ENCODE results near the gene MPHOSPH10. TPM values are rescaled to one million over a fixed set of nuclear protein-coding genes. Genes with fewer than 3 reads are reported as not detected.

MPHOSPH10 gene
- total and polyA plus RNA-seq, 2 of the 13 experiments (the other 11 are each of a cell fraction or from before 2014, with no cell fraction given) = 37.8 to 137 TPM

DNA sequence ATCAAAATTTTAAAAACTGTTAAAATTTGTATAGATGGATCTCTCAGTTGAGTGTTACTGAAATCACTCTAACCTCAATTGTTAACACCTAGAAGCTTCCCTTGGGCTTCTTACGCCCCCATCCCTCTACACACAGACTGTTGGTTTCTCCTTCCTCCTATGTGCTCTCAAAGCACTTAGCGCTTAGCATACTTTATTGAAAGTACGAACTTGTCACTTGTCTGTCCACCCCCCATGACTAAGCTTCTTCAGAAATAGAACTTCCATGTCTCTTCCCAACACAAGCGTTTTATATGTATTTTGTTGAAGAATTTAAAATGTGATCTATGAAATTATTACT lies 441 bp downstream of the MPHOSPH10 start (continued):
- TF ChIP-seq, protein P1, sequence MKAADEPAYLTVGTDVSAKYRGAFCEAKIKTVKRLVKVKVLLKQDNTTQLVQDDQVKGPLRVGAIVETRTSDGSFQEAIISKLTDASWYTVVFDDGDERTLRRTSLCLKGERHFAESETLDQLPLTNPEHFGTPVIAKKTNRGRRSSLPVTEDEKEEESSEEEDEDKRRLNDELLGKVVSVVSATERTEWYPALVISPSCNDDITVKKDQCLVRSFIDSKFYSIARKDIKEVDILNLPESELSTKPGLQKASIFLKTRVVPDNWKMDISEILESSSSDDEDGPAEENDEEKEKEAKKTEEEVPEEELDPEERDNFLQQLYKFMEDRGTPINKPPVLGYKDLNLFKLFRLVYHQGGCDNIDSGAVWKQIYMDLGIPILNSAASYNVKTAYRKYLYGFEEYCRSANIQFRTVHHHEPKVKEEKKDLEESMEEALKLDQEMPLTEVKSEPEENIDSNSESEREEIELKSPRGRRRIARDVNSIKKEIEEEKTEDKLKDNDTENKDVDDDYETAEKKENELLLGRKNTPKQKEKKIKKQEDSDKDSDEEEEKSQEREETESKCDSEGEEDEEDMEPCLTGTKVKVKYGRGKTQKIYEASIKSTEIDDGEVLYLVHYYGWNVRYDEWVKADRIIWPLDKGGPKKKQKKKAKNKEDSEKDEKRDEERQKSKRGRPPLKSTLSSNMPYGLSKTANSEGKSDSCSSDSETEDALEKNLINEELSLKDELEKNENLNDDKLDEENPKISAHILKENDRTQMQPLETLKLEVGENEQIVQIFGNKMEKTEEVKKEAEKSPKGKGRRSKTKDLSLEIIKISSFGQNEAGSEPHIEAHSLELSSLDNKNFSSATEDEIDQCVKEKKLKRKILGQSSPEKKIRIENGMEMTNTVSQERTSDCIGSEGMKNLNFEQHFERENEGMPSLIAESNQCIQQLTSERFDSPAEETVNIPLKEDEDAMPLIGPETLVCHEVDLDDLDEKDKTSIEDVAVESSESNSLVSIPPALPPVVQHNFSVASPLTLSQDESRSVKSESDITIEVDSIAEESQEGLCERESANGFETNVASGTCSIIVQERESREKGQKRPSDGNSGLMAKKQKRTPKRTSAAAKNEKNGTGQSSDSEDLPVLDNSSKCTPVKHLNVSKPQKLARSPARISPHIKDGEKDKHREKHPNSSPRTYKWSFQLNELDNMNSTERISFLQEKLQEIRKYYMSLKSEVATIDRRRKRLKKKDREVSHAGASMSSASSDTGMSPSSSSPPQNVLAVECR (CRISPR knock-in tag; IDR thresholded peaks at IDR 0.05; ENCODE audit: borderline replicate concordance) = no peak
- TF ChIP-seq ZBTB3 (CRISPR knock-in tag; IDR thresholded peaks at IDR 0.05; ENCODE audit: borderline replicate concordance, low read depth) (0 out of 2 replicates have a peak, but pooled peaks have one; percentile 25), KLF11 (CRISPR knock-in tag; IDR thresholded peaks at IDR 0.05) (no peak), ZNF547 (CRISPR knock-in tag; IDR thresholded peaks at IDR 0.05) (no peak), ZNF343 (CRISPR knock-in tag; IDR thresholded peaks at IDR 0.05) (no peak; the same call in 1 of the 2 replicates), ZNF598 (CRISPR knock-in tag; IDR thresholded peaks at IDR 0.05; ENCODE audit: borderline replicate concordance) (no peak), KMT2B (CRISPR knock-in tag; IDR thresholded peaks at IDR 0.05) (no peak), MTF2 (CRISPR knock-in tag; IDR thresholded peaks at IDR 0.05; ENCODE audit: borderline replicate concordance) (0 out of 2 replicates have a peak, but pooled peaks have one; percentile 2), SMAD9 (CRISPR knock-in tag; IDR thresholded peaks at IDR 0.05) (no peak)
- TF ChIP-seq, protein P2, sequence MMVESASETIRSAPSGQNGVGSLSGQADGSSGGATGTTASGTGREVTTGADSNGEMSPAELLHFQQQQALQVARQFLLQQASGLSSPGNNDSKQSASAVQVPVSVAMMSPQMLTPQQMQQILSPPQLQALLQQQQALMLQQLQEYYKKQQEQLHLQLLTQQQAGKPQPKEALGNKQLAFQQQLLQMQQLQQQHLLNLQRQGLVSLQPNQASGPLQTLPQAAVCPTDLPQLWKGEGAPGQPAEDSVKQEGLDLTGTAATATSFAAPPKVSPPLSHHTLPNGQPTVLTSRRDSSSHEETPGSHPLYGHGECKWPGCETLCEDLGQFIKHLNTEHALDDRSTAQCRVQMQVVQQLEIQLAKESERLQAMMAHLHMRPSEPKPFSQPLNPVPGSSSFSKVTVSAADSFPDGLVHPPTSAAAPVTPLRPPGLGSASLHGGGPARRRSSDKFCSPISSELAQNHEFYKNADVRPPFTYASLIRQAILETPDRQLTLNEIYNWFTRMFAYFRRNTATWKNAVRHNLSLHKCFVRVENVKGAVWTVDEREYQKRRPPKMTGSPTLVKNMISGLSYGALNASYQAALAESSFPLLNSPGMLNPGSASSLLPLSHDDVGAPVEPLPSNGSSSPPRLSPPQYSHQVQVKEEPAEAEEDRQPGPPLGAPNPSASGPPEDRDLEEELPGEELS (CRISPR knock-in tag; IDR thresholded peaks at IDR 0.05) = no peak
- TF ChIP-seq, protein P3, sequence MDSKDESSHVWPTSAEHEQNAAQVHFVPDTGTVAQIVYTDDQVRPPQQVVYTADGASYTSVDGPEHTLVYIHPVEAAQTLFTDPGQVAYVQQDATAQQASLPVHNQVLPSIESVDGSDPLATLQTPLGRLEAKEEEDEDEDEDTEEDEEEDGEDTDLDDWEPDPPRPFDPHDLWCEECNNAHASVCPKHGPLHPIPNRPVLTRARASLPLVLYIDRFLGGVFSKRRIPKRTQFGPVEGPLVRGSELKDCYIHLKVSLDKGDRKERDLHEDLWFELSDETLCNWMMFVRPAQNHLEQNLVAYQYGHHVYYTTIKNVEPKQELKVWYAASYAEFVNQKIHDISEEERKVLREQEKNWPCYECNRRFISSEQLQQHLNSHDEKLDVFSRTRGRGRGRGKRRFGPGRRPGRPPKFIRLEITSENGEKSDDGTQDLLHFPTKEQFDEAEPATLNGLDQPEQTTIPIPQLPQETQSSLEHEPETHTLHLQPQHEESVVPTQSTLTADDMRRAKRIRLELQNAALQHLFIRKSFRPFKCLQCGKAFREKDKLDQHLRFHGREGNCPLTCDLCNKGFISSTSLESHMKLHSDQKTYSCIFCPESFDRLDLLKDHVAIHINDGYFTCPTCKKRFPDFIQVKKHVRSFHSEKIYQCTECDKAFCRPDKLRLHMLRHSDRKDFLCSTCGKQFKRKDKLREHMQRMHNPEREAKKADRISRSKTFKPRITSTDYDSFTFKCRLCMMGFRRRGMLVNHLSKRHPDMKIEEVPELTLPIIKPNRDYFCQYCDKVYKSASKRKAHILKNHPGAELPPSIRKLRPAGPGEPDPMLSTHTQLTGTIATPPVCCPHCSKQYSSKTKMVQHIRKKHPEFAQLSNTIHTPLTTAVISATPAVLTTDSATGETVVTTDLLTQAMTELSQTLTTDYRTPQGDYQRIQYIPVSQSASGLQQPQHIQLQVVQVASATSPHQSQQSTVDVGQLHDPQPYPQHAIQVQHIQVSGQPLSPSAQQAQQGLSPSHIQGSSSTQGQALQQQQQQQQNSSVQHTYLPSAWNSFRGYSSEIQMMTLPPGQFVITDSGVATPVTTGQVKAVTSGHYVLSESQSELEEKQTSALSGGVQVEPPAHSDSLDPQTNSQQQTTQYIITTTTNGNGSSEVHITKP (CRISPR knock-in tag; IDR thresholded peaks at IDR 0.05; ENCODE audit: low read depth) = peak; percentile 91
- TF ChIP-seq, protein P4, sequence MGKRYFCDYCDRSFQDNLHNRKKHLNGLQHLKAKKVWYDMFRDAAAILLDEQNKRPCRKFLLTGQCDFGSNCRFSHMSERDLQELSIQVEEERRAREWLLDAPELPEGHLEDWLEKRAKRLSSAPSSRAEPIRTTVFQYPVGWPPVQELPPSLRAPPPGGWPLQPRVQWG (CRISPR knock-in tag; IDR thresholded peaks at IDR 0.05; ENCODE audit: borderline replicate concordance, low read depth) = no peak
- TF ChIP-seq, protein P5, sequence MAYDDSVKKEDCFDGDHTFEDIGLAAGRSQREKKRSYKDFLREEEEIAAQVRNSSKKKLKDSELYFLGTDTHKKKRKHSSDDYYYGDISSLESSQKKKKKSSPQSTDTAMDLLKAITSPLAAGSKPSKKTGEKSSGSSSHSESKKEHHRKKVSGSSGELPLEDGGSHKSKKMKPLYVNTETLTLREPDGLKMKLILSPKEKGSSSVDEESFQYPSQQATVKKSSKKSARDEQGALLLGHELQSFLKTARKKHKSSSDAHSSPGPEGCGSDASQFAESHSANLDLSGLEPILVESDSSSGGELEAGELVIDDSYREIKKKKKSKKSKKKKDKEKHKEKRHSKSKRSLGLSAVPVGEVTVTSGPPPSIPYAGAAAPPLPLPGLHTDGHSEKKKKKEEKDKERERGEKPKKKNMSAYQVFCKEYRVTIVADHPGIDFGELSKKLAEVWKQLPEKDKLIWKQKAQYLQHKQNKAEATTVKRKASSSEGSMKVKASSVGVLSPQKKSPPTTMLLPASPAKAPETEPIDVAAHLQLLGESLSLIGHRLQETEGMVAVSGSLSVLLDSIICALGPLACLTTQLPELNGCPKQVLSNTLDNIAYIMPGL (CRISPR knock-in tag; IDR thresholded peaks at IDR 0.05; ENCODE audit: borderline replicate concordance in 1 of 2, low read depth in 1 of 2) = no peak
